Breast epithelium (tissue), 4 donors: ENCODE results near the gene MINAR2. TPM values are rescaled to one million over a fixed set of nuclear protein-coding genes. Genes with fewer than 3 reads are reported as not detected.

Experiments
- DNase-seq, 2 donors: peaks; one replicate each; pipeline ENCODE4 v3.0.0-alpha.2; 2019; ENCODE audit warnings: low spot score in 2 of 2
- H3K27ac ChIP-seq, 2 donors: fragments of 200-600 bp; sonication (generic) in 1 of 2; one replicate each; pipeline ENCODE4 v1.5.1; 2016 to 2019; ENCODE audit warnings: mild to moderate bottlenecking in 1 of 2
- H3K27me3 ChIP-seq, 2 donors: fragments of 200-600 bp; sonication (generic) in 1 of 2; one replicate each; pipeline versions ENCODE4 v1.5.1 to v1.6.0; 2017 to 2019; ENCODE audit warnings: control low read depth in 1 of 2, mild to moderate bottlenecking in 1 of 2
- H3K36me3 ChIP-seq: fragments of 200-600 bp; one replicate; pipeline ENCODE4 v1.5.1; 2019
- H3K4me1 ChIP-seq, 2 donors: fragments of 200-600 bp; sonication (generic); one replicate each; pipeline ENCODE4 v1.5.1; 2016 to 2019; ENCODE audit warnings: control low read depth in 1 of 2
- H3K4me3 ChIP-seq, 3 donors: fragments of 200-600 bp; sonication (generic); 1 replicate in 2 of 3; 2 replicates in 1 of 3; pipeline ENCODE4 v1.5.1; 2016 to 2019; ENCODE audit warnings: mild to moderate bottlenecking in 3 of 3, moderate library complexity in 2 of 3
- H3K9me3 ChIP-seq, 2 donors: fragments of 200-600 bp; sonication (generic) in 1 of 2; one replicate each; pipeline ENCODE4 v1.5.1; 2016 to 2019; ENCODE audit warnings: control low read depth in 1 of 2
- CTCF ChIP-seq, 3 donors: fragments of 450-650 bp; IDR thresholded peaks; one replicate each; pipeline ENCODE4 v1.5.1; 2016 to 2017; ENCODE audit warnings: antibody characterized with exemption in 3 of 3, mild to moderate bottlenecking in 3 of 3, moderate library complexity in 3 of 3
- POLR2A ChIP-seq: fragments of 450-650 bp; IDR thresholded peaks from one replicate; pipeline ENCODE4 v1.6.1; 2016; ENCODE audit warnings: antibody characterized with exemption, mild to moderate bottlenecking, moderate library complexity
- POLR2AphosphoS5 ChIP-seq, 3 donors: sonication (generic); formaldehyde crosslinking; IDR thresholded peaks; one replicate each; pipeline ENCODE4 v1.6.1; 2017; ENCODE audit warnings: antibody characterized with exemption in 3 of 3
- intact Hi-C: fragments of 100-400 bp; cut with DNase I; formaldehyde crosslinking; loops from one replicate; pipeline ENCODE4 v1.15.1; 2023; ENCODE audit warnings: low total_unique reads
- total RNA-seq, 3 donors: library from RNA; depleted of rRNA; stranded (reverse); fragments of >200 nt; gene quantifications; one replicate each; pipeline ENCODE4 v1.1.0, GENCODE V29; 2016

The MINAR2 gene
- total RNA-seq, 3 donors from 2014 or later = not detected

GRCh38 chr5:129745997-129746396 lies 1.9 kb upstream of the MINAR2 start:
- DNase-seq = no peak
- H3K27ac ChIP-seq = no peak overlapping the region
- TF ChIP-seq POLR2A (no peak), POLR2AphosphoS5 (IDR thresholded peaks at IDR 0.05) (no peak), CTCF (IDR thresholded peaks at IDR 0.05) (no peak)
- H3K4me1 ChIP-seq = no peaks in the 10 kb centered on the region
- H3K36me3 ChIP-seq = no peaks in the 10 kb centered on the region
- no peaks in the 10 kb centered on the region for H3K27me3 ChIP-seq
- no peaks in the 10 kb centered on the region for H3K9me3 ChIP-seq
- H3K4me3 ChIP-seq = no peak overlapping the region
- intact Hi-C loops = no loop called here

GRCh38 chr5:129746876-129747275 lies 1.0 kb upstream of the MINAR2 start:
- TF ChIP-seq CTCF (IDR thresholded peaks at IDR 0.05) (no peak), POLR2A (no peak), POLR2AphosphoS5 (IDR thresholded peaks at IDR 0.05) (no peak)
- Histone ChIP-seq H3K27ac (no peak overlapping the region), H3K4me3 (no peak overlapping the region), H3K27me3 (no peaks in the 10 kb centered on the region), H3K36me3 (no peaks in the 10 kb centered on the region), H3K9me3 (no peaks in the 10 kb centered on the region), H3K4me1 (no peaks in the 10 kb centered on the region)
- no peak for DNase-seq
- intact Hi-C loops = no loop called here

DNA sequence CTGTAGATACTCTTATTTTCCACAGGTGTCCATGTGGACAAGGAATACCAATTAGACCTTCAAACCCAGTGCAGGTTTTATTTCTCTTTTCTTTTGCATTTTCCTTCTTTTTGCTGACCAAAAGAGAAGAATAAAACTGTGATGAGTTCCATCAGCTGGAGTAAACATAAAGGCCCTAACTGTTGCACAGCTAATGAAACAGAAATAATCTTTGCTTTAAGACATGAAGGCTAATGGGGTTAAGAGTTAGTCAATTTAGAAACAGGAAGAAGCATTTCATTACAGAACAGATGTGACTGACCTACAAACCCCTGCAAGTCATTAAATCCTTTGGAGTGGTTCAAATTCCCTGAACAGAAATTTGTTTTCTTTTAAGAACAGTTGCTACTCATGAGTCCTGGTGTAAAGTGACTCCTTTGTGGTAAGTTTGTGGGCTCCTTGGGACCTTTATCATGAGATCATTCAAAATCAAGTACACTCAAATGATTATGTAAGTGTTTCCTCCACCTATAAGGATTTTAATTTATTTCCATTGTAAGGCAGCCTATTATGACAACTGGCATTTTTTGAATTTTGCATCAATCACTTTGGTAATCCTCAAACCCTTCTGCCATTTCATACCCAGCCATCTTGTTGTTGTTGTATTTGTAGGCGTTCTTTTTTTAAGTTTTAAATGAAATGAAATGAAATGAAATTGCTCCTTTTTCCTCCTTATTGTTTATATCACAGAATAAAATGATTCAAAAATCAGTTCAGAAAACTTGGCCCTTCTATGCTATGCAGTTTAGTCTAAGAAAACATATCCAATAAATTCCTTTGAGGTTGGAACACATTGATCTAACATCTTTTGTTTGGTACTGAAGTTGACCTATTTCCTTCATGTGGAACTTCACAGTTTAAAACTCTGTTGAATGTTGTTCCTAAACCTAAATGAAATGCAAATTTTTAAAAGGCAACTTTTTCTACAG lies 1.3 kb downstream of the MINAR2 start:
- Histone ChIP-seq H3K4me3 (no peak overlapping the region), H3K4me1 (no peaks in the 10 kb centered on the region), H3K27ac (no peak overlapping the region), H3K9me3 (no peaks in the 10 kb centered on the region), H3K36me3 (no peaks in the 10 kb centered on the region), H3K27me3 (no peaks in the 10 kb centered on the region)
- TF ChIP-seq CTCF (IDR thresholded peaks at IDR 0.05) (no peak), POLR2A (no peak), POLR2AphosphoS5 (IDR thresholded peaks at IDR 0.05) (no peak)
- DNase-seq = no peak
- intact Hi-C loops = no loop called here

- H3K27me3 ChIP-seq = no peaks in the 10 kb centered on the region
- TF ChIP-seq POLR2AphosphoS5 (IDR thresholded peaks at IDR 0.05) (no peak), POLR2A (no peak), CTCF (IDR thresholded peaks at IDR 0.05) (no peak)
- no peaks in the 10 kb centered on the region for H3K36me3 ChIP-seq
- no peak overlapping the region for H3K4me3 ChIP-seq
- intact Hi-C loops = no loop called here
- no peak for DNase-seq
- no peak overlapping the region for H3K27ac ChIP-seq
- no peaks in the 10 kb centered on the region for H3K4me1 ChIP-seq
- no peaks in the 10 kb centered on the region for H3K9me3 ChIP-seq
Measured at GRCh38 chr5:129760636-129761325, 12.9 kb downstream of the MINAR2 start.

DNA sequence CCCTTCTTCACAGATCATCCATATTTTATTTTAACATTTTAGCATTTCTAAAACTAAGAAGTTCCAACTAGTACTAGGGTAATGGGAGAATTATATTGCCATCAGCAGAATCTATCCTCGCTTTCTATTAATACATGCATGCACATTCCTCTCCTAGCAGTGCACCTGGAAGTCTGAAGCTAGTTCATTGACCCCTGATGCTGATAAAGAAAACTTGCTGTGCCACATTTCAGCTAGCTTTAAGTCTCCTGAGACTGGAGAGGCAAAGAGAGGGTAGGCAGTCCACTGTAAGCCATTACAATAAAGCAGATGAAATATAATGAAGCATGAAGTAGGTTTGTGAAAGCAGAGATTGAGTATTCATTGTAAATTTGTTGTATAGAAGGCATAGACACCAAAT lies 15.8 kb downstream of the MINAR2 start:
- H3K4me3 ChIP-seq = no peak overlapping the region
- TF ChIP-seq CTCF (IDR thresholded peaks at IDR 0.05) (no peak), POLR2AphosphoS5 (IDR thresholded peaks at IDR 0.05) (no peak), POLR2A (no peak)

More for the DNA sequence above, 15.8 kb downstream of the MINAR2 start:
- Histone ChIP-seq H3K4me1 (no peaks in the 10 kb centered on the region), H3K36me3 (no peaks in the 10 kb centered on the region), H3K9me3 (no peaks in the 10 kb centered on the region), H3K27ac (no peak overlapping the region), H3K27me3 (no peaks in the 10 kb centered on the region)
- intact Hi-C loops = no loop called here
- DNase-seq = no peak
